ENCODE results near the gene SHB.

Gene SHB

DNA sequence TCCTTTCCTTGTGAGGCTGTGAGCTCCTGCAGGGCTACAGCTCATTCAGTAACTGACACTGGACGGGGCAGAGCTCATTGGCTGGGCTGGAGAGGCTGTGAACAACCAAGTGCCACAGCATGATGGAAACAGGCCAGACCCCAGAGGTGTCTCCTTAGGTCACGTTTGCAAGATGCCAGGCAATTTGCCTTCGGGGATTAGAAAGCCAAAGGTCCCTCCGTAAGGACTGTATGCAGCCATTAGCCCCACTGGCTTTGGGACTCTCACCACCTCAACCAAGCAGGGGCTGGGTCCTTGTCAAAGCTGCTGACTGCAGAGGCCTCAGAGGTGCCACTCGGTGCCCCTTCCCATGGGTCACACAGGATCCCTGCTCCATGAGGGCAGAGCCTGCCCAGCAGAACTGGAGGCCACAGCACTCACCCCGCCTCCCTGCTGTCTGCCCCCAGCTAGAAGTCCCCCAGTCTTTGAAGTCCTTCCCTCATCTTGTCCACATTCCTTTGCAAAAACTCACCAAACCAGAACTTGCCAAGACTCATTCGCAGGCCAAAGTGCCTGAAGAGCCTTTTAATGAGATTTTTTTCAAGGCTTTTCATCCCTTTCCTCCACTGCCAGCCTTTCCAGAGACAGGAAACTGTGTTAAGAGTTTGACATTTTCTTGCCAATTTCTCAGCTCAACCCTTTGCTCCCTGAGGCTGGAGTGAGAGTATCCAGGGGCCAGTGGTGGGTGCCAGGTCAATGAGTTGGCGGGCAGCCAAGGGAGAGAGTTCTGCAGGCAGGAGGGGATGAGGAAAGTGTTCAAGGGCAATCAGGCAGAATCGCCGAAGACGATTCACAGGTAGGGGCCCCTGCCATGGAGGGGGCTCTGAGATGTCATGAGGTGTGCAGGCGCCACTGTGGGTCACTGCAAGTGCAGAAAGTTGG, 125.4 kb downstream of the SHB start:
- Histone ChIP-seq H3K9me3 (ENCODE audit: severe bottlenecking) (no peaks in the 10 kb centered on the region), H3K4me1 (ENCODE audit: insufficient read depth, poor library complexity, severe bottlenecking) (peaks cover 62% of the 10 kb centered on the region), H3K27me3 (ENCODE audit: insufficient read depth, poor library complexity, severe bottlenecking) (no peaks in the 10 kb centered on the region), H3K4me3 (ENCODE audit: severe bottlenecking) (no peak overlapping the region), H3K36me3 (ENCODE audit: low read depth) (peaks cover 54% of the 10 kb centered on the region), H3K27ac (ENCODE audit: poor library complexity, severe bottlenecking) (peak overlapping the region; percentile 96)
- ATAC-seq (ENCODE audit: low read depth), result peak; percentile 57
- TF ChIP-seq CTCF (IDR thresholded peaks at IDR 0.05; ENCODE audit: poor library complexity, severe bottlenecking), result no peak
- DNase-seq (ENCODE audit: low spot score), result no peak

- DNase-seq (ENCODE audit: low spot score) (no peak), ATAC-seq (ENCODE audit: low read depth) (peak; percentile 31)
- Histone ChIP-seq H3K27me3 (ENCODE audit: insufficient read depth, poor library complexity, severe bottlenecking) (no peaks in the 10 kb centered on the region), H3K4me1 (ENCODE audit: insufficient read depth, poor library complexity, severe bottlenecking) (peaks cover 62% of the 10 kb centered on the region), H3K9me3 (ENCODE audit: severe bottlenecking) (no peaks in the 10 kb centered on the region), H3K36me3 (ENCODE audit: low read depth) (peaks cover 46% of the 10 kb centered on the region), H3K4me3 (ENCODE audit: severe bottlenecking) (no peak overlapping the region), H3K27ac (ENCODE audit: poor library complexity, severe bottlenecking) (peak overlapping the region; percentile 96)
- no peak for TF ChIP-seq CTCF (IDR thresholded peaks at IDR 0.05; ENCODE audit: poor library complexity, severe bottlenecking)
These were observed 126.2 kb downstream of the SHB start for GRCh38 chr9:37942621-37943344.

DNA sequence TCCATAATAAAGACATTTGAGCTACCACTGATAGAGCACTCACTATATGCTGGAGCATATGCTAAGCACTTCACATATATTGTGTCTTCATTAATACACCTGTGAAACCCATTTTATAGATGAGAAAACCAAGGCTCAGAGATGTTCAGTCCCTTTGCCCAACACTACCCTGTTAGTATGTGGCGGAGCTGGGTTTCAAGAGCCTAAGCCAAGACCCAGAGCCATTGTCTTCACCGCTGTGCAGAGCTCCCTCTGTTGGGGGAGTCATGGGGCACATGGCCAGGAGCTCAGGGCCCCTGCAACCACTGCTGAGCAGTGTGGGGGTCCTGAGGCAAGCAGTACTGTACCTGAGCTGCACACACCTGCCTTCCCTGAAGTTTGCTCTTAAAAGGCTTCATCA, 127.8 kb downstream of the SHB start:
- no peak for TF ChIP-seq CTCF (IDR thresholded peaks at IDR 0.05; ENCODE audit: poor library complexity, severe bottlenecking)
- peaks cover 36% of the 10 kb centered on the region for H3K36me3 ChIP-seq (ENCODE audit: low read depth)
- no peaks in the 10 kb centered on the region for H3K27me3 ChIP-seq (ENCODE audit: insufficient read depth, poor library complexity, severe bottlenecking)
- no peak overlapping the region for H3K4me3 ChIP-seq (ENCODE audit: severe bottlenecking)
- DNase-seq (ENCODE audit: low spot score) (no peak), ATAC-seq (ENCODE audit: low read depth) (no peak)
- H3K4me1 ChIP-seq (ENCODE audit: insufficient read depth, poor library complexity, severe bottlenecking), result peaks cover 72% of the 10 kb centered on the region
- no peaks in the 10 kb centered on the region for H3K9me3 ChIP-seq (ENCODE audit: severe bottlenecking)
- peak overlapping the region; percentile 96 for H3K27ac ChIP-seq (ENCODE audit: poor library complexity, severe bottlenecking)

DNA sequence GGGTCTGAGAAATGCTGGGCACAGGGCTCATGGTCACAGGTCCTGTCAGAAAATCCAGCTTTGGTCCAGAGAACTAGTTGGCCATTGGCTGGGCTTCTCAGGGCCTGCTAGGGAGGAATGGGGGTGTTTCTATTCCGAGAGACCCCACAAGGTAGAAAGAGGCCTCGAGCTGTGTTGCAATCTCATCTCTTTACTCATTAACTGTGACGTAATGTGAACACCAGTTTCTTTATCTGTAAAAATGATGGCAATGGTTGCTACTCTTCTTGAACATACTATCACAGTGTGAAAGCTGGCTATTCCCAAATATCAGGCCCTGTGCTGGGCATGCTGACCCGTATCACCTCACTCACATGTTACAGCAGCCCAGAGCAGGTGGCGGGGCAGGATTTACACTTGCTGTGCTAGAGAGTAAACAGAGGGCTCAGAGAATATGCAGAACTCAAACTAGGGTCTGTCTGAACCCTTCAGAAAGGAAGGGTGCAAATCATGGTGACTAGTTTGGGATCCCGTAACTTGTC, 129.4 kb downstream of the SHB start:
- no peak overlapping the region for H3K4me3 ChIP-seq (ENCODE audit: severe bottlenecking)
- no peaks in the 10 kb centered on the region for H3K27me3 ChIP-seq (ENCODE audit: insufficient read depth, poor library complexity, severe bottlenecking)
- ATAC-seq (ENCODE audit: low read depth) (no peak), DNase-seq (ENCODE audit: low spot score) (no peak)
- peaks cover 59% of the 10 kb centered on the region for H3K4me1 ChIP-seq (ENCODE audit: insufficient read depth, poor library complexity, severe bottlenecking)
- peak overlapping the region; percentile 96 for H3K27ac ChIP-seq (ENCODE audit: poor library complexity, severe bottlenecking)
- no peaks in the 10 kb centered on the region for H3K9me3 ChIP-seq (ENCODE audit: severe bottlenecking)
- peaks cover 29% of the 10 kb centered on the region for H3K36me3 ChIP-seq (ENCODE audit: low read depth)
- TF ChIP-seq CTCF (IDR thresholded peaks at IDR 0.05; ENCODE audit: poor library complexity, severe bottlenecking), result no peak

All from RWPE2 (cell line).